Stimulated activated CD8-positive, alpha-beta memory T cell treated with anti-CD3 and anti-CD28 coated beads, Interleukin-15, amount 100 ng/mL, for 48 hours (primary cell): Measurements from ENCODE around the gene EBLN2.

Source experiments
- DNase-seq, 2 donors: peaks; one replicate each; pipeline ENCODE4 v3.0.0-alpha.2; 2020; ENCODE audit warnings: low read depth in 2 of 2

EBLN2 gene

GRCh38 chr3:73061416-73061815 is at the start of gene EBLN2:
EBLN2 (plus strand) TSS chr3:73061659; CDS start chr3:73062082, 423 bp downstream.
- DNase-seq = no peak

- no peak for DNase-seq
These were observed 43.2 kb upstream of the EBLN2 start for GRCh38 chr3:73018298-73018697.

- DNase-seq = no peak
These were observed 42.5 kb upstream of the EBLN2 start for GRCh38 chr3:73018790-73019441.

GRCh38 chr3:73021301-73021835 is 40.1 kb upstream of the EBLN2 start:
- no peak for DNase-seq

GRCh38 chr3:73024836-73025235 is 36.6 kb upstream of the EBLN2 start:
- no peak for DNase-seq

GRCh38 chr3:73026111-73026759 is 35.2 kb upstream of the EBLN2 start:
- no peak for DNase-seq

- no peak for DNase-seq
These were observed 34.7 kb upstream of the EBLN2 start for GRCh38 chr3:73026760-73027113.

GRCh38 chr3:73028803-73029202 is 32.7 kb upstream of the EBLN2 start:
- DNase-seq = no peak

GRCh38 chr3:73029321-73029796 is 32.1 kb upstream of the EBLN2 start:
- DNase-seq = no peak

GRCh38 chr3:73030073-73030597 is 31.3 kb upstream of the EBLN2 start:
- no peak for DNase-seq

GRCh38 chr3:73031573-73032103 is 29.8 kb upstream of the EBLN2 start:
- DNase-seq = no peak

- no peak for DNase-seq
These were observed 24.5 kb upstream of the EBLN2 start for GRCh38 chr3:73036694-73037591.

GRCh38 chr3:73041537-73041936 is 19.9 kb upstream of the EBLN2 start:
- DNase-seq = no peak

GRCh38 chr3:73043414-73043813 is 18.0 kb upstream of the EBLN2 start:
- no peak for DNase-seq

- no peak for DNase-seq
These were observed 16.1 kb upstream of the EBLN2 start for GRCh38 chr3:73045391-73045790.

GRCh38 chr3:73046195-73046594 is 15.3 kb upstream of the EBLN2 start:
- DNase-seq = no peak

GRCh38 chr3:73049319-73049718 is 12.1 kb upstream of the EBLN2 start:
- DNase-seq = no peak

GRCh38 chr3:73052857-73053256 is 8.6 kb upstream of the EBLN2 start:
- no peak for DNase-seq

- DNase-seq = no peak
These were observed 5.9 kb upstream of the EBLN2 start for GRCh38 chr3:73055583-73055982.

GRCh38 chr3:73056014-73056844 is 5.2 kb upstream of the EBLN2 start:
- DNase-seq = no peak

GRCh38 chr3:73056845-73057150 is 4.7 kb upstream of the EBLN2 start:
- DNase-seq = no peak
